Measurements from ENCODE around the gene NRN1L. TPM values are rescaled to one million over a fixed set of nuclear protein-coding genes. Genes with fewer than 3 reads are reported as not detected.
A peak's percentile ranks its signal among the peaks of the same experiment; 100 is the strongest.

Gene NRN1L
- total RNA-seq, 2 donors from 2014 or later: 7.0 to 7.3 TPM

DNA sequence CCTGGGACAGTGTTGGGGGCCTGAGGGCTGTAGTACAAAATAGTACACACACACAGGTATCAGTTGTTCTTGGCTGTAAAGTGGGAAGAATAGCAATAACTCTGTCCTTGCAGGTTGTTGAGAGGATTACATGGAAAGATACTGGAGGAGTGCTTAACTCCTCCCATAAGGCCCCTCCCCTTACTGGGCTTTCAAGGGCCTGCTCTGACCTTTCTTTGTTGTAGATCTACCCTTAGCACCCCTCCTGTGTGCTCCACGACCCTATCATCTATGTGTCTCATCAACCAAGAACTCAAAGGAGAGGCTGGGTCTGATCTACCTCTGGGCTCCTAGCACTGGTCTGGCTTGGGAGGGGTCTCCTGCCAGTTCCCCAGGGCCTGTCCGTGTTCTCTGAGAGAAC lies 20.1 kb upstream of the NRN1L start:
- 75 to 93% methylated on average over 2 of the region's 2 CpGs for whole genome bisulfite sequencing, 2 experiments (ENCODE audit: insufficient coverage in 1 of 2, insufficient read length in 1 of 2)
- Mint-ChIP-seq H3K27ac (peak overlapping the region; percentile 42), H3K9me3 (no peaks in the 10 kb centered on the region), H3K4me3 (no peak overlapping the region), H3K36me3 (ENCODE audit: low read depth) (peaks cover 46% of the 10 kb centered on the region), H3K4me1 (peaks cover 16% of the 10 kb centered on the region), H3K27me3 (ENCODE audit: insufficient read depth) (no peaks in the 10 kb centered on the region)
- no peak overlapping the region for H3K27ac ChIP-seq (ENCODE audit: low read depth, low read length)
- peak; percentile 63 for DNase-seq
- no peak overlapping the region for H3K4me3 ChIP-seq (ENCODE audit: low read length)
- H3K9ac ChIP-seq (ENCODE audit: extremely low read depth, low read length, poor library complexity, severe bottlenecking): no peak overlapping the region
- TF ChIP-seq CTCF (conservative IDR thresholded peaks at IDR 0.05): no peak
- H3K27me3 ChIP-seq (ENCODE audit: control insufficient read depth, insufficient read depth, low read length, poor library complexity, severe bottlenecking): no peaks in the 10 kb centered on the region
- H3K4me1 ChIP-seq (ENCODE audit: control insufficient read depth, insufficient read depth, low read length): no peaks in the 10 kb centered on the region
- H3K9me3 ChIP-seq (ENCODE audit: control insufficient read depth, low read length): no peaks in the 10 kb centered on the region
- peaks cover 85% of the 10 kb centered on the region for H3K36me3 ChIP-seq (ENCODE audit: control insufficient read depth, insufficient read depth, low read length)

DNA sequence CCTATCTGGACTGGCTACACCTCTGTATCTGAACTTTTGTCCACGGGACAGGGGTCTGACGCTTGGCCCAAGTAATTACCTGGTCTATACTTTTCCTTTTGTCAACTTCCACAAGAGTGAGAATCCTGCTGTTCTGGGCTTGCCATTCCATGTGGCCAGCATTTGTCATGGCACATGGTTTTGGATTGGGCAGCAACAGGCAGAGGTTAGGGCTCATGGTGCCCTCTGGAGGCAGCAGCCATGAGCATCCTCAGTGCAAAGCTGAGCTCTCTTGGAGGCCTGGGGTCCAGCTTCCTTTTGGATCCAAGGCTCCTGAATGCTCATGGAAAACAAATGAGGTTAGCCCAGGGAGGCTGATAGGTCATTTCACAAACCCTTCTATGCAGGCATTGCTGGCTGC lies 19.4 kb upstream of the NRN1L start:
- Histone ChIP-seq H3K9me3 (ENCODE audit: control insufficient read depth, low read length) (no peaks in the 10 kb centered on the region), H3K27ac (ENCODE audit: low read depth, low read length) (no peak overlapping the region), H3K27me3 (ENCODE audit: control insufficient read depth, insufficient read depth, low read length, poor library complexity, severe bottlenecking) (no peaks in the 10 kb centered on the region), H3K9ac (ENCODE audit: extremely low read depth, low read length, poor library complexity, severe bottlenecking) (no peak overlapping the region), H3K4me3 (ENCODE audit: low read length) (no peak overlapping the region), H3K36me3 (ENCODE audit: control insufficient read depth, insufficient read depth, low read length) (peaks cover 89% of the 10 kb centered on the region), H3K4me1 (ENCODE audit: control insufficient read depth, insufficient read depth, low read length) (no peaks in the 10 kb centered on the region)
- no peak overlapping the region for H3K4me3 Mint-ChIP-seq
- H3K27me3 Mint-ChIP-seq (ENCODE audit: insufficient read depth): no peaks in the 10 kb centered on the region
- 92 to 93% methylated on average over 2 of the region's 2 CpGs for WGBS, 2 experiments (ENCODE audit: insufficient coverage in 1 of 2, insufficient read length in 1 of 2)
- H3K4me1 Mint-ChIP-seq: peaks cover 16% of the 10 kb centered on the region
- peak; percentile 71 for TF ChIP-seq CTCF (conservative IDR thresholded peaks at IDR 0.05)
- H3K9me3 Mint-ChIP-seq: no peaks in the 10 kb centered on the region
- peaks cover 47% of the 10 kb centered on the region for H3K36me3 Mint-ChIP-seq (ENCODE audit: low read depth)
- H3K27ac Mint-ChIP-seq: peak overlapping the region; percentile 42
- peak; percentile 86 for DNase-seq

GRCh38 chr16:67868290-67868689 lies 16.4 kb upstream of the NRN1L start:
- Mint-ChIP-seq H3K36me3 (ENCODE audit: low read depth) (peaks cover 43% of the 10 kb centered on the region), H3K27me3 (ENCODE audit: insufficient read depth) (no peaks in the 10 kb centered on the region)

More at GRCh38 chr16:67868290-67868689, 16.4 kb upstream of the NRN1L start:
- Histone ChIP-seq H3K9ac (ENCODE audit: extremely low read depth, low read length, poor library complexity, severe bottlenecking) (no peak overlapping the region), H3K27me3 (ENCODE audit: control insufficient read depth, insufficient read depth, low read length, poor library complexity, severe bottlenecking) (no peaks in the 10 kb centered on the region), H3K4me3 (ENCODE audit: low read length) (no peak overlapping the region), H3K4me1 (ENCODE audit: control insufficient read depth, insufficient read depth, low read length) (no peaks in the 10 kb centered on the region), H3K36me3 (ENCODE audit: control insufficient read depth, insufficient read depth, low read length) (peaks cover 84% of the 10 kb centered on the region), H3K27ac (ENCODE audit: low read depth, low read length) (no peak overlapping the region), H3K9me3 (ENCODE audit: control insufficient read depth, low read length) (no peaks in the 10 kb centered on the region)
- peaks cover 13% of the 10 kb centered on the region for H3K4me1 Mint-ChIP-seq
- no peaks in the 10 kb centered on the region for H3K9me3 Mint-ChIP-seq
- no peak overlapping the region for H3K27ac Mint-ChIP-seq
- no peak for TF ChIP-seq CTCF (conservative IDR thresholded peaks at IDR 0.05)
- WGBS, 2 experiments (ENCODE audit: insufficient coverage in 1 of 2, insufficient read length in 1 of 2): 97 to 98% methylated on average over 6 of the region's 6 CpGs
- no peak for DNase-seq
- H3K4me3 Mint-ChIP-seq: no peak overlapping the region

Data from endodermal cell (in vitro differentiated cells).